K562 (cell line): ENCODE data around the gene ATPAF2. TPM values are rescaled to one million over a fixed set of nuclear protein-coding genes. Genes with fewer than 3 reads are reported as not detected.

Source experiments
- ATAC-seq: fragments of 200-7000 bp; cut with Tn5 transposase; 3 replicates; pipeline ENCODE4 v1.9.1; 2020; ENCODE audit warnings: moderate library complexity
- BruUV-seq: library from RNA; stranded (reverse); fragments of 400-500 nt; replicated peaks from 2 replicates; lab custom pipeline; 2021; lab: Mats Ljungman, UMichigan
- CTCF ChIA-PET: fragments of 300-600 bp; formaldehyde crosslinking; extraction: SDS; loops from one replicate; lab custom pipeline; 2021; ENCODE audit warnings: low intra/inter-chr PET ratio; lab: Yijun Ruan, JAX
- POLR2A ChIA-PET: fragments of 300-600, 350-650 bp; sonication (Branson Sonifier 250); formaldehyde crosslinking; extraction: SDS; loops from one replicate; lab custom pipeline; 2021; ENCODE audit warnings: antibody characterized with exemption, inconsistent platforms; lab: Yijun Ruan, JAX
- DNase-seq, 4 experiments: peaks; one replicate each; pipeline versions ENCODE4 v3.0.0 to v3.0.0-alpha.2; 2011 to 2018; ENCODE audit warnings: low spot score in 3 of 4, mixed read lengths in 3 of 4; ENCODE audit errors: extremely low read depth in 1 of 4
- FAIRE-seq: peaks from 2 replicates; lab custom pipeline; 2011; peaks lifted over from hg19 to GRCh38; lab: Jason Lieb, UNC
- H2AFZ ChIP-seq: 2 replicates; pipeline ENCODE4 v1.6.0; 2011; ENCODE audit warnings: low read depth, low read length, control low read depth, inconsistent platforms
- H3K27ac ChIP-seq: fragments of 200-600 bp; 3 replicates; pipeline ENCODE4 v1.8.0; 2011; ENCODE audit warnings: low read depth, mild to moderate bottlenecking, control low read depth, inconsistent platforms, low read length, moderate library complexity, mixed read lengths; ENCODE audit errors: extremely low read depth
- H3K27me3 ChIP-seq, 2 experiments: fragments of 300-600 bp in 1 of 2; 2 replicates in 1 of 2; 3 replicates in 1 of 2; pipeline versions ENCODE4 v1.6.0 to v1.8.0; 2011; ENCODE audit warnings: inconsistent platforms in 2 of 2, low read length in 2 of 2, mild to moderate bottlenecking in 1 of 2, mixed read lengths in 1 of 2, moderate library complexity in 1 of 2; ENCODE audit not compliant: control insufficient read depth in 2 of 2, insufficient read depth in 2 of 2
- H3K36me3 ChIP-seq: fragments of 300-600 bp; 3 replicates; pipeline ENCODE4 v1.8.0; 2011; ENCODE audit warnings: mild to moderate bottlenecking, low read length, inconsistent platforms; ENCODE audit not compliant: control insufficient read depth, insufficient read depth
- H3K4me1 ChIP-seq, 2 experiments: fragments of 200-600 bp in 1 of 2; replicated peaks in 1 of 2; 2 replicates in 1 of 2; 3 replicates in 1 of 2; pipeline versions ENCODE4 v1.5.1 to v1.8.0; 2011; ENCODE audit warnings: inconsistent platforms in 2 of 2, low read length in 2 of 2, mild to moderate bottlenecking in 1 of 2, mixed read lengths in 1 of 2, moderate library complexity in 1 of 2; ENCODE audit not compliant: control insufficient read depth in 2 of 2, insufficient read depth in 2 of 2
- H3K4me2 ChIP-seq: 2 replicates; pipeline ENCODE4 v1.6.1; 2011; ENCODE audit warnings: low read length, control low read depth, inconsistent platforms, mixed read lengths; ENCODE audit not compliant: insufficient read depth
- H3K4me3 ChIP-seq: fragments of 200-600 bp; sonication (generic), shearing (Covaris generic); 2 replicates; pipeline ENCODE4 v1.5.1; 2016; ENCODE audit warnings: control low read depth, inconsistent platforms
- H3K79me2 ChIP-seq: fragments of 200-600 bp; 3 replicates; pipeline ENCODE4 v1.8.0; 2011; ENCODE audit warnings: low read length, inconsistent platforms; ENCODE audit not compliant: control insufficient read depth, insufficient read depth
- H3K9ac ChIP-seq, 2 experiments: 2 replicates each; pipeline versions ENCODE4 v1.6.0 to v1.6.1; 2011; ENCODE audit warnings: low read depth in 2 of 2, low read length in 2 of 2, control low read depth in 1 of 2, inconsistent platforms in 1 of 2, mild to moderate bottlenecking in 1 of 2, mixed read lengths in 1 of 2; ENCODE audit not compliant: insufficient read depth in 1 of 2
- H3K9me1 ChIP-seq: one replicate; pipeline ENCODE4 v1.6.0; 2011; ENCODE audit warnings: inconsistent platforms, mild to moderate bottlenecking, low read length, moderate library complexity; ENCODE audit not compliant: control insufficient read depth, insufficient read depth
- H3K9me3 ChIP-seq: replicated peaks from 2 replicates; pipeline ENCODE4 v1.5.1; 2011; ENCODE audit warnings: low read depth, low read length, inconsistent platforms; ENCODE audit not compliant: control insufficient read depth, insufficient read depth
- H4K20me1 ChIP-seq: replicated peaks from 2 replicates; pipeline ENCODE4 v1.6.1; 2011; ENCODE audit warnings: low read length, inconsistent platforms, mixed read lengths; ENCODE audit not compliant: control insufficient read depth, insufficient read depth
- DLX4 ChIP-seq: fragments of 250-450 bp; sonication (Bioruptor Pico); IDR thresholded peaks from 2 replicates; pipeline ENCODE4 v1.6.1; 2021; ENCODE audit warnings: mild to moderate bottlenecking
- E2F3 ChIP-seq: fragments of 250-450 bp; sonication (Bioruptor Pico); IDR thresholded peaks from 2 replicates; pipeline ENCODE4 v1.4.0; 2020; ENCODE audit warnings: mild to moderate bottlenecking
- GABPA ChIP-seq: fragments of 200-800 bp; sonication (Bioruptor generic); conservative IDR thresholded peaks from 2 replicates; pipeline ENCODE4 v1.6.1; 2016; ENCODE audit warnings: low read depth, missing genetic modification characterization, missing compliant biosample characterization
- KLF6 ChIP-seq: fragments of 250-450 bp; sonication (Bioruptor Pico); IDR thresholded peaks from 2 replicates; pipeline ENCODE4 v1.4.0; 2020; ENCODE audit warnings: mild to moderate bottlenecking, moderate library complexity, borderline replicate concordance
- MIER1 ChIP-seq: fragments of 450-650 bp; IDR thresholded peaks from 2 replicates; pipeline ENCODE4 v1.6.1; 2016; ENCODE audit warnings: antibody characterized with exemption, mild to moderate bottlenecking, low read depth
- NFE2 ChIP-seq: IDR thresholded peaks from 2 replicates; pipeline ENCODE4 v1.6.1; 2014; ENCODE audit warnings: antibody characterized with exemption, low read depth
- PBX2 ChIP-seq, 2 experiments: IDR thresholded peaks in 1 of 2; conservative IDR thresholded peaks in 1 of 2; 2 replicates each; pipeline ENCODE4 v1.6.1; 2016; ENCODE audit warnings: low read depth in 2 of 2, mild to moderate bottlenecking in 1 of 2, missing compliant biosample characterization in 1 of 2, missing genetic modification characterization in 1 of 2, moderate library complexity in 1 of 2
- SMAD3 ChIP-seq: fragments of 450-650 bp; formaldehyde crosslinking; conservative IDR thresholded peaks from 2 replicates; pipeline ENCODE4 v1.4.0; 2020; ENCODE audit warnings: mild to moderate bottlenecking
- USF2 ChIP-seq: sonication (generic); formaldehyde crosslinking; IDR thresholded peaks from 2 replicates; pipeline ENCODE4 v1.5.0; 2020; ENCODE audit warnings: missing genetic modification reagents
- ZFP36 ChIP-seq: fragments of 150-350 bp; IDR thresholded peaks from 2 replicates; pipeline ENCODE4 v1.6.1; 2018; ENCODE audit warnings: low read length, low read depth; ENCODE audit not compliant: partially characterized antibody
- WGBS: fragments of 100-300 bp; shearing (Covaris generic); methylation state at CpG from one replicate; pipeline ENCODE4 v1.1.6; 2016; ENCODE audit warnings: low coverage, mixed read lengths; ENCODE audit not compliant: insufficient coverage; ENCODE audit errors: missing lambda C conversion rate; 5-methylcytosine and 5-hydroxymethylcytosine counted together
- in situ Hi-C: fragments of 300-500 bp; cut with MboI; formaldehyde crosslinking; loops from 4 replicates; pipeline ENCODE4 v1.15.0; 2018; ENCODE audit warnings: inconsistent platforms, mixed read lengths
- intact Hi-C: fragments of 100-400 bp; cut with micrococcal nuclease; formaldehyde crosslinking; loops from 2 replicates; pipeline ENCODE4 v1.14.2; 2022
- polyA plus RNA-seq, 8 experiments: library from polyadenylated mRNA; depleted of rRNA in 4 of 8; stranded (reverse) in 5 of 8; unstranded in 3 of 8; fragments of >200 nt; fragmentation: Nextera tagmentation in 2 of 8; fragmentation: Illumina TruSeq in 1 of 8; extraction: Ambion mirVana in 2 of 8; extraction: Trizol in 1 of 8; gene quantifications; 2 replicates each; pipeline versions ENCODE4 v1.2.1 to v1.2.3, GENCODE V29; 2011 to 2014; ENCODE audit warnings: inconsistent platforms in 1 of 8, missing spikeins in 1 of 8
- total RNA-seq, 7 experiments: library from RNA; depleted of rRNA in 6 of 7; stranded (reverse); fragments of >200 nt in 6 of 7; fragmentation: Illumina TruSeq in 2 of 7; extraction: Trizol in 2 of 7; gene quantifications; 2 replicates each; pipeline versions ENCODE4 v1.2.1 to v1.2.3, GENCODE V29; 2011 to 2021; ENCODE audit warnings: low replicate concordance in 1 of 7

Gene ATPAF2
- total and polyA plus RNA-seq, 9 of the 15 experiments (the other 6 are each of a cell fraction or from before 2014, with no cell fraction given) = 2.1 to 19.2 (median 11.3) TPM

- DNase-seq (no peak), ATAC-seq (no peak), FAIRE-seq (no peak)
- no TSS peak for BruUV-seq
- WGBS = 69% methylated on average over 2 of the region's 2 CpGs
- Histone ChIP-seq H3K36me3 (no peaks in the 10 kb centered on the region; the same call in 2 of the 3 replicates), H3K9ac (no peak overlapping the region), H3K79me2 (no peaks in the 10 kb centered on the region), H3K4me2 (no peak overlapping the region), H3K4me1 (peaks cover 0 to 16% of the 10 kb centered on the region in 2 experiments; a peak in 3 of 5 replicates), H3K4me3 (no peak overlapping the region), H2AFZ (no peak overlapping the region), H3K27ac (no peak overlapping the region), H3K9me3 (no peaks in the 10 kb centered on the region), H3K27me3 (no peaks in the 10 kb centered on the region), H3K9me1 (no peaks in the 10 kb centered on the region), H4K20me1 (no peaks in the 10 kb centered on the region)
- intact Hi-C loops (no loop called here), in situ Hi-C loops (no loop called here)
- POLR2A ChIA-PET = interaction anchor here (0.6 to 0.7 kb wide), 2 partner anchors 123 to 928 kb away, joined by 3 to 6 read pairs; no protein-coding TSS in a partner anchor
- CTCF ChIA-PET = no interaction called here
- no peak for TF ChIP-seq SMAD3 (CRISPR knock-in tag)
- no peak for TF ChIP-seq NFE2
- no peak for TF ChIP-seq MIER1
- TF ChIP-seq DLX4 (CRISPR knock-in tag) = no peak
- no peak for TF ChIP-seq KLF6
- no peak for TF ChIP-seq GABPA (tag)
- TF ChIP-seq USF2 (CRISPR knock-in tag) = no peak
- no peak for TF ChIP-seq E2F3
- TF ChIP-seq ZFP36 = no peak
- TF ChIP-seq PBX2 (CRISPR knock-in tag; IDR thresholded peaks at IDR 0.05; ENCODE audit: low read depth) = no peak
- TF ChIP-seq PBX2 (tag; conservative IDR thresholded peaks at IDR 0.05; ENCODE audit: low read depth) = no peak
Observed at GRCh38 chr17:18002171-18002570, 36.8 kb downstream of the ATPAF2 start.
